D341Med (cell line): ENCODE results near the gene GNAO1.

ENCODE experiments used
- DNase-seq: peaks from one replicate; pipeline ENCODE4 v3.0.0; 2012; ENCODE audit warnings: low spot score

Gene GNAO1

GRCh38 chr16:56312556-56312955 is 121.3 kb downstream of the GNAO1 start:
- DNase-seq: no peak

- no peak for DNase-seq
Measured at GRCh38 chr16:56314244-56314850, 123.1 kb downstream of the GNAO1 start.

GRCh38 chr16:56315955-56316354 is 124.7 kb downstream of the GNAO1 start:
- no peak for DNase-seq

- no peak for DNase-seq
Measured at GRCh38 chr16:56316545-56316944, 125.3 kb downstream of the GNAO1 start.

GRCh38 chr16:56317998-56318826 is 126.9 kb downstream of the GNAO1 start:
- peak; percentile 92 for DNase-seq

GRCh38 chr16:56318827-56319140 is 127.5 kb downstream of the GNAO1 start:
- no peak for DNase-seq

GRCh38 chr16:56319376-56319775 is 128.1 kb downstream of the GNAO1 start:
- no peak for DNase-seq

GRCh38 chr16:56320056-56320455 is 128.8 kb downstream of the GNAO1 start:
- no peak for DNase-seq

- no peak for DNase-seq
Measured at GRCh38 chr16:56320811-56321558, 129.7 kb downstream of the GNAO1 start.

- DNase-seq: no peak
Measured at GRCh38 chr16:56321571-56321970, 130.3 kb downstream of the GNAO1 start.

GRCh38 chr16:56324406-56324805 is 133.1 kb downstream of the GNAO1 start:
- DNase-seq: no peak

- no peak for DNase-seq
Measured at GRCh38 chr16:56325956-56326355, 134.7 kb downstream of the GNAO1 start.

GRCh38 chr16:56327071-56327928 is 136.0 kb downstream of the GNAO1 start:
- no peak for DNase-seq

- DNase-seq: no peak
Measured at GRCh38 chr16:56327929-56328258, 136.6 kb downstream of the GNAO1 start.

- no peak for DNase-seq
Measured at GRCh38 chr16:56328276-56329022, 137.2 kb downstream of the GNAO1 start.

GRCh38 chr16:56329887-56330286 is 138.6 kb downstream of the GNAO1 start:
- no peak for DNase-seq

GRCh38 chr16:56330476-56330875 is 139.2 kb downstream of the GNAO1 start:
- DNase-seq: no peak

GRCh38 chr16:56331399-56331798 is 140.1 kb downstream of the GNAO1 start:
- DNase-seq: no peak

GRCh38 chr16:56331915-56332314 is 140.6 kb downstream of the GNAO1 start:
- no peak for DNase-seq

- DNase-seq: no peak
Measured at GRCh38 chr16:56332464-56333079, 141.3 kb downstream of the GNAO1 start.

- no peak for DNase-seq
Measured at GRCh38 chr16:56334761-56335160, 143.5 kb downstream of the GNAO1 start.
